CMK (cell line): ENCODE data around the gene MYO18A.
A peak's percentile ranks its signal among the peaks of the same experiment; 100 is the strongest.
"Not testable (repeated sequence)": the region's sequence is repeated elsewhere in the genome, so short reads cannot be mapped to it uniquely, and the experiment has no call there.

Experiments used
- DNase-seq: peaks from one replicate; pipeline ENCODE4 v3.0.0-alpha.2; 2010; ENCODE audit warnings: low read depth

The MYO18A gene

DNA sequence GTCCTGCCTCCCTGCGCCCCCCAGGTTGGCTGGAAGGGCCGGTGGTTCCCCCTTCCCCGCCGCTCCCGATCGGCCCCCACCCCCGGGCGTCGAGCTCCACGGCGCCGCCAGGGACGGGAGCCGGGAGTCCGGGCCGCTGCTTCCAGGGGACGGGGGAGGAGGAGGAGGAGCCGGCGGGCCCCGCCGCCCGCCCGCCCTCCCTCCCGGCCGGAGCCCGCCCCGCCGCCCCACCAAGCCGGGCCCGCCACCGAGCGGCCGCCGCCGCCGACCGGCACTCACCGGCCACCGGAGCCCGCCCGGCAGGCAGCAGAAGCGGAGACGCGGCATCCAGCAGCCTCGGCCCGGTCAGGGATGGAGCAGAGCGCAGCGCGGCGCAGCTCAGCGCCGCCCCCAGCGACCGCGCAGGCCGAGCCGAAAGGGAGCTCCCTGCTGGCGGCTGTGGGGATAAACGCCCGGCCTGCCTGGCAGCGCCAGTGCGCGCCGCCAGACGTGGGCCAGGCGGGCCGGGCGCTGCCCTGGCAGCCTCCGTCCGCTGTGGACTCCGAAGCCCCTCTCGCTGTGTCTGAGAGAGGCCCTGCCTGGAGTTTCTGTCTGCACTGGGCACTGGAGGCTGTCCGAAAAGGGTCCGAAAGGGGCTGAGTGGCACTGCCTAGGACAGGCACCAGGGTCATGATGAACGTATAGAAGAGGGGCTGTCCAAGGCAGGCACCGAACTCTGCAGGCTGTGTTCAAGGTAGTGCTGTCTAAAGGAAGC lies at the start of gene MYO18A:
MYO18A (minus strand) TSS at position 365 of the 754 bp plus-strand sequence. CDS start 13,458 bp downstream, outside the sequence.
- no peak for DNase-seq

DNA sequence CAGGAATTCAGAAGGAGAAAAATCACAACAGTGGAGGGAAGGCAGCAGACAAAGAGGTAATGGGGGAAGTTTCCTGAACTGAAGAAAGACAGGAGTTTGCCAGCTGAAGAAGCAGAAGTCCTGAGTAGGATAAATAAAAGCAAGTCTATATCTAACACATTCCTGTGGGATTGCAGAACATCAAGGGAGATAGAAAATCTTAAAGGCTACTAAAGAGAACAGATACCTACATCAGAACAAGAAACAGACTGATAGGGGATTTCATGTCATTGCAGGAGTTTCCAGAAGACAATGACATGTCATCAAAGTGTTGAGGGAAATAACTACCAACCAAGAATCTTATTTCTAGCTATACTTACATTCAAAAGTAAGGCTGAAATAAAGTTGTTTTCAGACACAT lies 45.2 kb upstream of the MYO18A start:
- DNase-seq: no peak

- DNase-seq: not testable (repeated sequence)
Observed at GRCh38 chr17:29221338-29221737, 41.1 kb upstream of the MYO18A start.

DNA sequence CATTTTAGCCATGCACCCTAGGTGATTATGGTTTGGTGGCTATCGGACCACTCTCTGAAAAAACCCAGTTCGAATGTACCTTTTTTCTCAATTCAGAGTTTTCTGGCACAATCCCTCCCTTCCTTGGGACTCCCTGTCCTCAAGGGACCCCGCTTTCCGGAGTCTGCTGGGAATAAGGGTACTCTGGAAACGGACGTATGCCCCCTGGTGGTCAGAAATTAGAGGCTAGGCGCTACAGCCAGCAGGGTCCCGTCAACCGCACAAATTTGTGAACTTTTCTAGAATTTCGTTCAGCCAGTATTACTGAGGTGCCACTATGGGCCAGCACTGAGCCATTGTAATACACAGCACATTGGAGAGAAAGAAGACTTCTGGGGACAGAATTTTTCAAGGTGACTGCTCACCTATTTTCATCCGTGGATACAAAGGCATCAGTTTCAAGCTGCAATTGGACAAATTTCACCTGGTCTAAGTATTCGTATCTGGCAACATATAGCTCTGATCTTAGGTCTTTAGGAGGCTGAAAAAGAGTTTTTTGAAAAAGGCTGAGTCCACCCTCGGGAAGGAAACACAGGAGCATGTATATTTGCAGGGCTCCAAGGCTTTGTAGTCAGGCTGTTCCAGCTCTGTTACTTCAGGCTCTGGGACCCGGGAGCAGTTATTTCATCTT lies 39.3 kb upstream of the MYO18A start:
- DNase-seq: peak; percentile 71

- no peak for DNase-seq
Observed at GRCh38 chr17:29216856-29217255, 36.7 kb upstream of the MYO18A start.

- DNase-seq: no peak
Observed at GRCh38 chr17:29216181-29216580, 36.0 kb upstream of the MYO18A start.

DNA sequence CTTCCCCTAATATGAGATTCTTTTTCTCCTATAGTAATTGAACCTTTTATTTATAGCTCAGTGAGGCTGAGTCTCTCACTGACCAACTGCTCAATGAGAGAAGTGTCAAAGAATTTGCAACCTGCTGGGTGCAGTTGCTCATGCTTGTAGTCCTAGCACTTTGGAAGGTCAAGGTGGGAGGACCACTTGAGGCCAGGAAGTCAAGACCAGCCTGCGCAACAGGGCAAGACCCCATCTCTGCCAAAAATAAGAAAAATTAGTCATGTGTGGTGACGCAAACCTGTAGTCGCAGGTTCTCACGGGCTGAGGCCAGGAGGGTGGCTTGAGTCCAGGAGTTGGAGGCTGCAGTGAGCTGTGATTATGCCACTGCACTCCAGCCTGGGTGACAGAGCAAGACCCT lies 35.5 kb upstream of the MYO18A start:
- no peak for DNase-seq

DNA sequence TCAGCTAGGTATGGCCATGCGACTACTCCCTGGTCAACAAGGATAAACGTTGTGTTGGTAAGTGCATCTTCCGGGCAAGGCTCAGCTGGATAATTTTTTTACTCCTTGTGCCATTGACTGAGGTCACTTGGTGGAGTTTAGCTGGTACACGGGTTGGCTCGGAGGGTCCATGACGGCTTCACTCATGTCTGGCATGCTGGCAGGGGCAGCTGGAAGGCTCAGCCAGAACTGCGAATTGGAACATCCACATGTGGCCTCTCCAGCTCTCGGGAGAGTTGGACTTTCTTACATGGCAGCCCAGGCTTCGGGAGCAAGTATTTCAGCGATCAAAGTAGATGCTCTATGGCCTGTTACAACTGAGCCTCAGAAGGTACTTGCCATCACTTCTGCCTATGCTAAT lies 35.0 kb upstream of the MYO18A start:
- DNase-seq: no peak

DNA sequence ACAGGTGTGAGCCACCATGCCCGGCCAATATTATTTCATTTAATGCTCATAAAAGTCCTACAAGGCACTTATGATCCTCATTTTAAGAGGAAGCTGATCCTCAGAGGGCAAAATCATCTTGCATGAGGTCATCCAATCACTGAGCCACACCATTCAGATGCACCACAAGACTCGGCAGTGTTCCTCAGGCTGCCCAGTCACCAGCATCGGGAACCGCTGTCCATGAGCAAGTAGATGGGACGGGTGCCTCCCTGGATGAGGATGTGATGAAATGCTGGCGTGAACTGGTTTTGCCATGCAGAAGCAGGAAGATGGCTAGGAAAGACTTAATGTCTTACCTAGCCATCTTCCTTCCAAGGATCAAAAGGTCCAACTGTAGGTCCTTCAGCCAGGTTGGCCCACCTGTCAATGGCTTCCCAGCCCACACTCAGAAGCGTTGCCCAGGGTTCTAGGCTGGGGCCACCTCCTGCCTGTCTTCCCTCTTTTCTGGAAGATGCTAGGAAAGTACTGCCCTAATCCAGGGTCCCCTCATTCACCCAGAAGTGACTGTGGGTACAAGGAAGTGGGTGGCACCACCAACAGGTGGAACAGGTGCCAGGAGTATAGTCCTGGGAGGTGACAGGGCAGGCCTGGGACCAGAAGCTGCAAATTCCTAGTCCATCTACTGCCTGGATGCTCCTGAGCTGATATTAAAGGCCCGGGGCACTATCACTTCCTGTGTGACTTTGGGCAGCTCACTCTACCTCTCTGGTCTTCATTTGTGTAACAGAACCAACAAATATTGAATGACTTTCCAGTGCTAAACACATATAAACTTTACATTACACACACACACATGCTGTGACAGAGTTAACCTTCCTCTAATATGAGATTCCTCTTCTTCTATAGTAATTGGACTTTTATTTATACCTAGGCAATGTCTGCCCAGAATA lies 34.3 kb upstream of the MYO18A start:
- DNase-seq: no peak

DNA sequence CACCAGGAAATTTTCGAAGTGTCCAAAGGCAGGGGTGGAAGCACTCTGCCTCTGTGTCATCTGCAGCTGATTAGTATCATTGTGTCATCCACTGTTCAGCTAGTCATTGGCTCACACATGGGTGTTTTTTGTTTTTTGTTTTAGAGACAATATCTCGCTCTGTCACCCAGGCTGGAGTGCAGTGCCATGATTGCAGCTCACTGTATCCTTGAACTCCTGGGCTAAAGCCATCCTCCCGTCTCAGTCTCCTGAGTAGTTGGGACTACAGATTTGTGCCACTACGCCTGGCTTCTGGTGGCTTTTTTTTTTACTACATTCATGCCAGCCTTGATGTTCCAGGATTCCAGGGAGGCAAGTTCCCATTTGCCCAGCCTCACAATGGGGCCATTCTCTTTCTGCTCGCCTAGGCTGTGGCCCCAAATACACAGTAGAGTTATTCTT lies 32.5 kb upstream of the MYO18A start:
- no peak for DNase-seq

DNA sequence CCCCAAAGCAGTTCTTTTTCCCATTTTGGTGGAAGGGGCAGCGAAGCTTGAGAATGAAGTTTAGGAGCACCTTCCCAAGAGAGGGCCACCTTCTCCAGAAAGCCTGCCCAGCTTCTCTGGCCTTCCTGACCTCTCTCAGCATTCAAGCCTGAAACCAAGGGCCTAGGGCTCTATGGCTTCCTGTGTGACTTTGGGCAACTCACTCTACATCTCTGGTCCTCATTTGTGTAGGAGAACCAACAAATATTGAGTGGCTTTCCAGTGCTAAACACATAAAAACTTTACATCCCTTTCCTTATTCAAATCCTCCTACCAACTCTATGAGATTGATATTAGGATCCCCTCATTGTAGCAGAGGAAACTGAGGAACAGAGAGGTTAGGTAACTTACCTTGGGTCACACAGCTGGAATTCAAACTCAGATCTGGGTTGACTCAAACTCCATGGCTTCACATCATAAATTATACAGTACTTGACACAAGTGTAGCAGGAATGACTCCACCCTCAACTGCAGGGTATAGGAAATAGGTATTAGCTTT lies 32.0 kb upstream of the MYO18A start:
- no peak for DNase-seq

GRCh38 chr17:29210879-29211278 lies 30.7 kb upstream of the MYO18A start:
- DNase-seq: no peak

DNA sequence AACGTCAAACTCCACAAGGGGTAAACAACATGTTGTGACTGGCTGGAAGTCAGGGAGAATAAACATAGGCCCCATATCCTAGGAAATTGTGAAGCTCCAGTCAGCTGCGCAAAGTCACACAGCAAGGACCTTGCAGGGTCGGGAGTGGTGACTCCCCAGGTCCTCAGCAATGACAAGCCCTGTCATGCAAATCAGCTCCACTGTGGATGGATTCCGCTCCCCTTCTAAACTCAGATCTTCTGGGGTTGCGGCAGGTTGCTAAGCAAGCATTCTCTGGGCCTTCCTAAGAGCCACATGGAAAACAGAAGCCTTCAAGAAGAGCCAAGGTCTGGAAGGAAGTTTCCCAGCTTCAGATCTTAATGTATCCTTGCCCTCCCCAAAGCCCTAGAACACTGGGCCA lies 28.9 kb upstream of the MYO18A start:
- DNase-seq: no peak

DNA sequence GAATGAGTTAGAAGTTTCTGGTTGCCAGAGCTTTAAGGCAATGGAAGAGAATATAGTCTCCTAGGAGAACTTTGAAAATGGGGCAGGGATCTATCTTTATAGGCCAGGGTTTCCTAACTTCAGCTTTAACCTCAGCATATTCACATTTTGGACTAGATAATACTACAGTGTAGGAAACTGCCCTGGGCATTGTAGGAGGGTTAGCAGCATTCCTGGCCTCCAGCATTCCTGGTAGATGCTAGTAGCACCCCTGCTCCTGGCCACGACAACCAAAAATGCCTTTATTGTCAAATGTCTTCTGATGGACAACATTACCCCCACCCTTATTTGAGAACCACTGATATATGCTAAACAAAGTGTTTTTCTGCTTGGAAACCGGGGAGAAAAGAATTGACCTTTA lies 27.8 kb upstream of the MYO18A start:
- DNase-seq: no peak

DNA sequence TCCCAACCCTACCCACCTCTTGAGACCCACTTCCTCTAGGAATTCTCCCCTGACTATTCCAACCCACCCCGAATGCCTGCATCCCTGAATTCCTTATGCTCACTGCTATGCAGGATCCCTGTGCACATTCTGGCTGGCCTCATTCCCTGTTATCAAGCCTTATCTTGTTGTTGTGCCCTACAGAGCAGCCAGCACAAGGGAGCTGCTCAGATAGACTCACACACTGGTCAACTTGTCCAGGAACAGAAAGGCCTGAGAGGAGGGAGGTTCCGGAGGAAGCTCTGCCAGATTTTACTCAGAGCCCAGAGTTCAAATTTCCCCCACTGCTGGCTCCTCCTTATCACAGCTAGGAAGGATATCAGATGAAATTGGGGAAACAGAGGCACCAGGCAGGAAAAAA lies 24.8 kb upstream of the MYO18A start:
- DNase-seq: no peak

DNA sequence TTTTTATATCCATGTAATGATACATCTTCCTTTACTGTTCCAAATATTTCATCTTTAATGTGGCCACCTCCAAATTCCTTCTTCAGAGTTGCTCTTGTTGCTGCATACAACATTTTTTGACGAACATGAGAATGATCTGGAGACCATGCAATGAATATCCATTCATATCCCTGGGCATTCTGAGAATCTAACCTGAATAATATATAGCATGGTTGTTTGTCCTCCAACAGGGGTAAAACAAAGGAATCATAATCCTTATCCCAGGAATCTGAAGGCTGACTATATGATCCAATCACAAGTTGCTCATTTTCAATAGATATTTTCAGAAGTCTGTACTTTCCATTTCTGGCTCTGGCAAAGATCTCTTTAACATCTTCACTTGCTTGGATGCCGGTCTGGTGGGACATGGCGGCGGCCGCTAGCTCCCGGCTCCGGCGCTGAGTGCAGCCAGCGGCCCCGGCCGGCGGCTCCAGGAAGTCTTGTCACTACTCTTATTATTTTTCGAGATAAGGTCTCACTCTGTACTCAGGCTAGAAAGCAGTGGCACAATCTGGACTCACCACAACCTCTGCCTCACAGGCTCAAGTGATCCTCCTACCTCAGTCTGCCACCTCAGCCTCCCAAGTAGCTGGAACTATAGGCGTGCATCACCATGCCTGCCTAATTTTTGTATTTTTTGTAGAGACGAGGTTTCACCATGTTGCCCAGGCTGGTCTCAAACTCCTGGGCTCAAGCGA lies 24.0 kb upstream of the MYO18A start:
- DNase-seq: not testable (repeated sequence)

GRCh38 chr17:29197516-29198272 lies 17.5 kb upstream of the MYO18A start:
- DNase-seq: no peak

GRCh38 chr17:29196769-29197515 lies 16.7 kb upstream of the MYO18A start:
- DNase-seq: no peak

GRCh38 chr17:29195465-29196081 lies 15.4 kb upstream of the MYO18A start:
- no peak for DNase-seq

- no peak for DNase-seq
Observed at GRCh38 chr17:29194669-29195068, 14.5 kb upstream of the MYO18A start.
